Measurements from ENCODE around the gene FOXO4. TPM values are rescaled to one million over a fixed set of nuclear protein-coding genes. Genes with fewer than 3 reads are reported as not detected.

FOXO4 gene
- total and polyA plus RNA-seq, 2 of the 13 experiments (the other 11 are each of a cell fraction or from before 2014, with no cell fraction given): 5.1 to 5.7 TPM

GRCh38 chrX:71057848-71058530, 37.7 kb upstream of the FOXO4 start (continued):
- TF ChIP-seq PITX1 (CRISPR knock-in tag; IDR thresholded peaks at IDR 0.05): no peak
- TF ChIP-seq, protein P1, sequence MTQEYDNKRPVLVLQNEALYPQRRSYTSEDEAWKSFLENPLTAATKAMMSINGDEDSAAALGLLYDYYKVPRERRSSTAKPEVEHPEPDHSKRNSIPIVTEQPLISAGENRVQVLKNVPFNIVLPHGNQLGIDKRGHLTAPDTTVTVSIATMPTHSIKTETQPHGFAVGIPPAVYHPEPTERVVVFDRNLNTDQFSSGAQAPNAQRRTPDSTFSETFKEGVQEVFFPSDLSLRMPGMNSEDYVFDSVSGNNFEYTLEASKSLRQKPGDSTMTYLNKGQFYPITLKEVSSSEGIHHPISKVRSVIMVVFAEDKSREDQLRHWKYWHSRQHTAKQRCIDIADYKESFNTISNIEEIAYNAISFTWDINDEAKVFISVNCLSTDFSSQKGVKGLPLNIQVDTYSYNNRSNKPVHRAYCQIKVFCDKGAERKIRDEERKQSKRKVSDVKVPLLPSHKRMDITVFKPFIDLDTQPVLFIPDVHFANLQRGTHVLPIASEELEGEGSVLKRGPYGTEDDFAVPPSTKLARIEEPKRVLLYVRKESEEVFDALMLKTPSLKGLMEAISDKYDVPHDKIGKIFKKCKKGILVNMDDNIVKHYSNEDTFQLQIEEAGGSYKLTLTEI (CRISPR knock-in tag; conservative IDR thresholded peaks at IDR 0.05): no peak

GRCh38 chrX:71060127-71060526, 35.5 kb upstream of the FOXO4 start:
- H3K27ac ChIP-seq (ENCODE audit: extremely low read length, insufficient read depth, low read length): no peak overlapping the region
- intact Hi-C loops (cut with micrococcal nuclease; ENCODE audit: unreplicated experiment): no loop called here
- H3K9me3 ChIP-seq (ENCODE audit: low read length): no peaks in the 10 kb centered on the region
- peaks cover 4% of the 10 kb centered on the region for H3K79me2 ChIP-seq (ENCODE audit: insufficient read depth, low read length)
- ATAC-seq (no peak), FAIRE-seq (no peak), DNase-seq (ENCODE audit: low spot score) (no peak)
- H2AFZ ChIP-seq (ENCODE audit: low read length): no peak overlapping the region
- H3K4me3 ChIP-seq (replicated peaks in 1 of 3; ENCODE audit: insufficient read depth in 1 of 3, low read depth in 2 of 3, low read length in 3 of 3): no peak overlapping the region
- no peaks in the 10 kb centered on the region for H4K20me1 ChIP-seq (ENCODE audit: insufficient read depth, low read length)
- H3K27me3 ChIP-seq (ENCODE audit: control insufficient read depth in 1 of 2, insufficient read depth in 2 of 2, low read length in 2 of 2): no peaks in the 10 kb centered on the region
- TF ChIP-seq, protein P2, sequence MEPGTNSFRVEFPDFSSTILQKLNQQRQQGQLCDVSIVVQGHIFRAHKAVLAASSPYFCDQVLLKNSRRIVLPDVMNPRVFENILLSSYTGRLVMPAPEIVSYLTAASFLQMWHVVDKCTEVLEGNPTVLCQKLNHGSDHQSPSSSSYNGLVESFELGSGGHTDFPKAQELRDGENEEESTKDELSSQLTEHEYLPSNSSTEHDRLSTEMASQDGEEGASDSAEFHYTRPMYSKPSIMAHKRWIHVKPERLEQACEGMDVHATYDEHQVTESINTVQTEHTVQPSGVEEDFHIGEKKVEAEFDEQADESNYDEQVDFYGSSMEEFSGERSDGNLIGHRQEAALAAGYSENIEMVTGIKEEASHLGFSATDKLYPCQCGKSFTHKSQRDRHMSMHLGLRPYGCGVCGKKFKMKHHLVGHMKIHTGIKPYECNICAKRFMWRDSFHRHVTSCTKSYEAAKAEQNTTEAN (CRISPR knock-in tag; conservative IDR thresholded peaks at IDR 0.05): no peak
- TF ChIP-seq, protein P3, sequence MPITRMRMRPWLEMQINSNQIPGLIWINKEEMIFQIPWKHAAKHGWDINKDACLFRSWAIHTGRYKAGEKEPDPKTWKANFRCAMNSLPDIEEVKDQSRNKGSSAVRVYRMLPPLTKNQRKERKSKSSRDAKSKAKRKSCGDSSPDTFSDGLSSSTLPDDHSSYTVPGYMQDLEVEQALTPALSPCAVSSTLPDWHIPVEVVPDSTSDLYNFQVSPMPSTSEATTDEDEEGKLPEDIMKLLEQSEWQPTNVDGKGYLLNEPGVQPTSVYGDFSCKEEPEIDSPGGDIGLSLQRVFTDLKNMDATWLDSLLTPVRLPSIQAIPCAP (CRISPR knock-in tag; IDR thresholded peaks at IDR 0.05; ENCODE audit: low read depth): no peak
- TF ChIP-seq HDAC2 (CRISPR knock-in tag; IDR thresholded peaks at IDR 0.05): no peak
- no peak for TF ChIP-seq ARID4A (CRISPR knock-in tag; IDR thresholded peaks at IDR 0.05; ENCODE audit: borderline replicate concordance)
- no peak for TF ChIP-seq ZNF616 (CRISPR knock-in tag; IDR thresholded peaks at IDR 0.05; ENCODE audit: low read depth)
- TF ChIP-seq BRF2 (CRISPR knock-in tag; IDR thresholded peaks at IDR 0.05): no peak
- ChIA-PET POLR2A (no interaction called here), CTCF (ENCODE audit: low intra/inter-chr PET ratio, low total read pairs) (no interaction called here)
- no peak overlapping the region for H3K9ac ChIP-seq (ENCODE audit: insufficient read depth, low read depth, low read length)
- no peak overlapping the region for H3K4me2 ChIP-seq (ENCODE audit: low read depth, low read length)
- H3K4me1 ChIP-seq (ENCODE audit: insufficient read depth, low read length): no peaks in the 10 kb centered on the region
- no TSS peak for BruUV-seq (replicated peaks)
- in situ Hi-C loops (cut with HindIII; ENCODE audit: extremely low pct_ligation_motif_present, low pct_unique_long_range_greater_than_20kb): no loop called here
- peaks cover 2 to 8% of the 10 kb centered on the region in 2 experiments; a peak in 2 of 5 replicates for H3K36me3 ChIP-seq (replicated peaks in 1 of 2; ENCODE audit: control insufficient read depth in 1 of 2, insufficient read depth in 2 of 2, low read length in 2 of 2)

Data from HepG2 (cell line).